Hepatocyte (in vitro differentiated cells): Measurements from ENCODE around the gene ZG16B.

Source experiments
- EZH2 ChIP-seq: fragments of 200-600 bp; sonication (generic); IDR thresholded peaks from 2 replicates; pipeline ENCODE4 v1.6.1; 2016; ENCODE audit warnings: antibody characterized with exemption, mild to moderate bottlenecking, borderline replicate concordance
- TF ChIP-seq, protein P1 (sequence below): fragments of 200-600 bp; sonication (generic); IDR thresholded peaks from 2 replicates; pipeline ENCODE4 v1.5.1; 2016; ENCODE audit warnings: antibody characterized with exemption, mild to moderate bottlenecking; ENCODE audit not compliant: poor library complexity

DNA sequence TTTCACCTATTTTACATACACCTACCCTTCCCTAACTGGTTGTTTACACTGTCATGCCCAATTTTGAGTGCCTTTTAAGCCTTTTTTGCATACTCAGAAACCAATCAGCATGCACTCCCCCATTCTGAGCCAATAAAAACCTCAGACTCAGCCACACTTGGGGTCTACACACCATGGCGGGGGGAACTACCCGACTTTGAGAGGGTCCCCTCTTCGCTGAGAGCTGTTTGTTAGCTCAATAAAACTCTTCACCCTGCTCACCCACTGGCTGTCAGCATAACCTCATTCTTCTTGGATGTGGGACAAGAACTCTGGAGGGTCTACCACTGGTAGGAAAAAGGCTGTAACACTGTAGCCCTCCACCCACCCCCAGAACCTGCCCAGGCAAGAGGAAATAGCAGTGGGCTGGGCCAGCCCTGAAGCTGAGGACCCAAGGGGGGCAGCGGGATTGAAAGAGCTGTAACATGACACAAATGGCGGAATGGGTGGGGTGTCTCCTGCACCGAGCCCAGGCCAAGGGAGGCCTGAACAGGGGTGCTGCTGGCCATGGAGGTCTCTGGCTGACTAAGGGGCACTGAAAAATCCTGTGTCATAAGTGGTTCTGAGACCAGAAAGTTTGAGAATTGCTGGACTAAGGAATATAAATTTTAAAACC, 49.9 kb downstream of the ZG16B start:
- TF ChIP-seq, protein P1, sequence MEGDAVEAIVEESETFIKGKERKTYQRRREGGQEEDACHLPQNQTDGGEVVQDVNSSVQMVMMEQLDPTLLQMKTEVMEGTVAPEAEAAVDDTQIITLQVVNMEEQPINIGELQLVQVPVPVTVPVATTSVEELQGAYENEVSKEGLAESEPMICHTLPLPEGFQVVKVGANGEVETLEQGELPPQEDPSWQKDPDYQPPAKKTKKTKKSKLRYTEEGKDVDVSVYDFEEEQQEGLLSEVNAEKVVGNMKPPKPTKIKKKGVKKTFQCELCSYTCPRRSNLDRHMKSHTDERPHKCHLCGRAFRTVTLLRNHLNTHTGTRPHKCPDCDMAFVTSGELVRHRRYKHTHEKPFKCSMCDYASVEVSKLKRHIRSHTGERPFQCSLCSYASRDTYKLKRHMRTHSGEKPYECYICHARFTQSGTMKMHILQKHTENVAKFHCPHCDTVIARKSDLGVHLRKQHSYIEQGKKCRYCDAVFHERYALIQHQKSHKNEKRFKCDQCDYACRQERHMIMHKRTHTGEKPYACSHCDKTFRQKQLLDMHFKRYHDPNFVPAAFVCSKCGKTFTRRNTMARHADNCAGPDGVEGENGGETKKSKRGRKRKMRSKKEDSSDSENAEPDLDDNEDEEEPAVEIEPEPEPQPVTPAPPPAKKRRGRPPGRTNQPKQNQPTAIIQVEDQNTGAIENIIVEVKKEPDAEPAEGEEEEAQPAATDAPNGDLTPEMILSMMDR, result no peak
- TF ChIP-seq EZH2, result no peak
